Measurements from ENCODE around the gene CHST15. TPM values are rescaled to one million over a fixed set of nuclear protein-coding genes. Genes with fewer than 3 reads are reported as not detected.

Gene CHST15
- total and polyA plus RNA-seq, 8 donors = 13.7 to 53.3 (median 17.1) TPM

GRCh38 chr10:124012583-124012982 is 80.8 kb downstream of the CHST15 start:
- intact Hi-C loops (cut with DNase I) = no loop called here
- DNase-seq (no peak), ATAC-seq (no peak)
- H3K27ac ChIP-seq = no peak overlapping the region
- H3K36me3 ChIP-seq = peaks cover 0 to 95% of the 10 kb centered on the region in 2 donors
- H3K4me3 ChIP-seq = no peak overlapping the region
- H3K27me3 ChIP-seq = no peaks in the 10 kb centered on the region
- H3K4me1 ChIP-seq = peaks cover 0 to 22% of the 10 kb centered on the region in 2 donors
- H3K9me3 ChIP-seq = no peaks in the 10 kb centered on the region
- no peak for TF ChIP-seq CTCF (IDR thresholded peaks at IDR 0.05)

DNA sequence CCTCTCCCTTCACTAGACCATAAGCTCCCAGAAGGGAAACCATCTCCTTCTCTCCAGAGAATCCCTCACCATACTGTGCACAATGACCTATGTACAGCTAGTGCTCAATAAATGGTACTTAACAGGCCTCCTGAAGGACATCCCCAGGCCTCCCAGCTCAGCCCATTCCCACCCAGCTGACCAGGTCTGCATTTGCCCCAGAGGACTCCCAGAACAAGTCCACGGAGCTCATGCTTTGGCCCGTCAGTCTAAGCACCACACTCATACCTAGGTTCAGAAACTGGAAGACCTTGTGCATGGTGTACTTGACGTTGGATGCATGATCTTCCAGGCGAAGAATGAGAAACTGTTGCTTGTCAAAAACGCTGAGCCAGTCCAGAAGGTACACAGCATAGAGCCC is 81.3 kb downstream of the CHST15 start:
- ATAC-seq (no peak), DNase-seq (no peak)
- Histone ChIP-seq H3K9me3 (no peaks in the 10 kb centered on the region), H3K27ac (no peak overlapping the region), H3K4me3 (no peak overlapping the region), H3K27me3 (no peaks in the 10 kb centered on the region), H3K4me1 (peaks cover 0 to 22% of the 10 kb centered on the region in 2 donors), H3K36me3 (peaks cover 0 to 96% of the 10 kb centered on the region in 2 donors)
- intact Hi-C loops (cut with DNase I) = no loop called here
- no peak for TF ChIP-seq CTCF (IDR thresholded peaks at IDR 0.05)

DNA sequence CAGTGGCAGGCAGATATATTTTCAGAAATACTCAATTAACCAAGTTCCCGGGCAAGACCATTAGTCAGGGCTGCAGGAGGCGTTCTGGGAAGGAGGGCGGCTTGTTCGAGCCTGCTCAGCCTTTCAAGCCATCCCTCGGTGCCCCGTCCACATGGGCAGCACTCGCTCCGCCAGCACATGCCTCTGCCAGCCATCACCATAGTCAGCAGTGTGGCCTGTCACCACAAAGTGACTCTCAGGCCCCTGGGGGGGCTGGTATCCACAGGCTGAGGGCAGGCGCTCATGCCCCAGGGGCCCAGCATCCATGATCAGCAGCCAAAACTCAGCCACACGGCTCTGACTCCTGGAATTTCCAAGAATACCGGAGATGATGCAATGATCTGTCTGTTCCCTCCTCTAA is 81.9 kb downstream of the CHST15 start:
- H3K27me3 ChIP-seq = no peaks in the 10 kb centered on the region
- ATAC-seq (no peak), DNase-seq (peak in 1 of 4 donors; percentile 22)
- intact Hi-C loops (cut with DNase I) = no loop called here
- no peak overlapping the region for H3K4me3 ChIP-seq
- no peak overlapping the region for H3K27ac ChIP-seq
- no peaks in the 10 kb centered on the region for H3K9me3 ChIP-seq
- H3K4me1 ChIP-seq = peaks cover 0 to 22% of the 10 kb centered on the region in 2 donors
- H3K36me3 ChIP-seq = peaks cover 0 to 96% of the 10 kb centered on the region in 2 donors
- no peak for TF ChIP-seq CTCF (IDR thresholded peaks at IDR 0.05)

- peak; percentile 42 for ATAC-seq
Observed at GRCh38 chr10:124010563-124011131, 82.8 kb downstream of the CHST15 start.

DNA sequence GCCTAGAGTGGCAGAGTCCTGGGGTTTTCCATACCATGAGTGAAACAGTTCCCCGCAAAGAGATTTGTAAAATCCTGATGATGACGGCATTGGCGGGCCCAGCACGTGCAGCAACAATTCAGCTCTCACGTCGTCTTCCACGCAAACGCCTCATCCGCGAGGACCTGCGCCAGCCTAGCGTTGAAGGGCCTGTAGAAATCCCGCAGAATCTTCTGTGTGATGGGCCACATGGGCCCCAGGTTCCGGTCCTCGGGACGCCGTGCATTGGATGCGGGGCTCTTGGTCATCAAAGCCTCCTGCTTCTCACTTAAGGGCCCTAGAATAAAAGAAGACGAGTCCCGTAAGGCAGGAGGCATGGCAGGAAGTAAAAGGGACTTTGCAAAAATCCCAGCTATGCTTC is 83.4 kb downstream of the CHST15 start:
- TF ChIP-seq CTCF (IDR thresholded peaks at IDR 0.05) = no peak
- intact Hi-C loops (cut with DNase I) = no loop called here
- no peak for ATAC-seq
- Histone ChIP-seq H3K9me3 (no peaks in the 10 kb centered on the region), H3K27me3 (no peaks in the 10 kb centered on the region), H3K4me1 (peaks cover 0 to 13% of the 10 kb centered on the region in 2 donors), H3K36me3 (peaks cover 0 to 97% of the 10 kb centered on the region in 2 donors), H3K27ac (no peak overlapping the region), H3K4me3 (no peak overlapping the region)
- DNase-seq = no peak

More at GRCh38 chr10:124010563-124011131, 82.8 kb downstream of the CHST15 start:
- TF ChIP-seq CTCF (IDR thresholded peaks at IDR 0.05) = no peak
- peak in 2 of 4 donors; percentile 31 to 81 for DNase-seq
- intact Hi-C loops (cut with DNase I) = no loop called here
- H3K36me3 ChIP-seq = peaks cover 0 to 96% of the 10 kb centered on the region in 2 donors
- H3K4me1 ChIP-seq = peaks cover 0 to 20% of the 10 kb centered on the region in 2 donors
- H3K4me3 ChIP-seq = no peak overlapping the region
- no peak overlapping the region for H3K27ac ChIP-seq
- H3K9me3 ChIP-seq = no peaks in the 10 kb centered on the region
- H3K27me3 ChIP-seq = no peaks in the 10 kb centered on the region
